NCI-H526 (cell line): Measurements from ENCODE around the gene MAGIX.
"Not testable (repeated sequence)": the region's sequence is repeated elsewhere in the genome, so short reads cannot be mapped to it uniquely, and the experiment has no call there.

Source experiments
- DNase-seq, 2 experiments: peaks; one replicate each; lab custom pipeline; 2025; lab: John Stamatoyannopoulos, UW

Gene MAGIX

DNA sequence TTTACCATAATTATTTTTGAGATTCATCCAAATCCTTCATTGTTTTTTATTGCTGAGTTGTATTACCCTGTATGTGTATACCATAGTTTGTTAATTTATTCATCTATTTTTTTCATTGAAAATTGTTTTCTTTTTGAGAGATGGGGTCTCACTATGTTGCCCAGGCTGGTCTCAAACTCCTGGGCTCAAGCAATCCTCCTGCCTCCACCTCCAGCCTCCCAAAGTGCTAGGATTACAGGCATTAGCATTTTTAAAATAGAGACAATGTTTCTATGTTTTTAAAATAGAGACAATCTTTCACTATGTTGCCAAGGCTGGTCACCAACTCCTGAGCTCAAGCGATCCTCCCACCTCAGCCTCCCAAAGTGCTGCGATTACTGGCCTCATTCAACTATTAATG, 1.6 kb upstream of the MAGIX start:
- DNase-seq, result no peak

DNA sequence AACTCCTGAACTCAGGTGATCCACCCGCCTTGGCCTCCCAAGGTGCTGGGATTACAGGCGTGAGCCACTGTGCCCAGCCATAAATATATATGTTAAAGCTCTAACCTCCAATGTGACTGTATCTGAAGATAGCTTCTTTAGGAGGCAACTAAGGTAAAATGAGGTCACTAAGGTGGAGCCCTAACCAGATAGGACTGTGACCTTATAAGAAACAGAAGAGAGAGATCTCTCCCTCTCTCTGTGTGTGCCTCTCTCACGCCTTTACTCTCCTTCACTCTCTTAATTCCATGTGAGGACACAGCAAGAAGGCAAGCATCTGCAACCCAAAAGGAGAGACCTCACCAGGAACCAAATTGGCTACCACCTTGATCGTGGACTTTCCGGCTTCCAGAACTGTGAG, 926 bp upstream of the MAGIX start:
- DNase-seq, result no peak

DNA sequence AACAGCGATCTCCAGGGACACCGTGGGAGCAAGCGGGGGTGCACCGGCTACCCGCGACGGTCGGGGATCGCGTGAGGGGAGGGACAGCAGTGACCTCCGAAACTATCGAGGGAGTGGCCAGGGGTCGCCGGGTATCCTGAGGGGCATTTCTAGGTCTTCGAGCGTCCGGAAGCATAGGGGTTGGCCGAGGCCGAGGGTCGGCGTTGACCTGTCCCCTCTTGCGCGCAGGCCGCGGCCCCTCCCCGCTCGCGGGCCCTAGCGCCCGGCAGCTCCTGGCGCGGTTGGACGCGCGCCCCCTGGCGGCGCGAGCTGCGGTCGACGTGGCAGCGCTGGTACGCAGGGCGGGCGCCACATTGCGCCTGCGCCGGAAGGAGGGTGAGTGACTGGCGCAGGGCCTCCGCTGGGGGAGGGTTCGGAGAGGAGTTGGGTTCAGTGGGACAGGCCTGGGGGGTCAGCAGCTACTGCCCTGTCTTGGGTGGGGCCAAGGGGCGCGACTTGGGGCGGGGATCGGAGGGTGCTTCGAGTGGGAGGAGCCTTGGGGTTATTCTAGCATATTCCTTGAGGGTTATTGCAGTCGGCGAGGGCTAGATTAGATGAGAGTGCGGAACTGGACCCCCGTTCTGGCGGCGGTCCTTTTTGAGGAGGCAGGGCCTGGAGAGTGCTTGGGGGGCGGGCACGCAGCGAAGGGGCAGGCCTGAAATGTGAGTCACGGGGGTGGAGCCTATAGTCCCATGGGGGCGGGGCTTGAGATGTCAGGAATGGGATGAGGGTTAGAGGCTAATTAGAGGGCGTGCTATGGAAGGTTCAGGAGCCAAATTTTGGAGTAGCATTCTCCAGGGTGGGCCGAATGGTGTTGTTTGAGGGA, 1.2 kb downstream of the MAGIX start:
- peak; percentile 54 to 80 for DNase-seq

DNA sequence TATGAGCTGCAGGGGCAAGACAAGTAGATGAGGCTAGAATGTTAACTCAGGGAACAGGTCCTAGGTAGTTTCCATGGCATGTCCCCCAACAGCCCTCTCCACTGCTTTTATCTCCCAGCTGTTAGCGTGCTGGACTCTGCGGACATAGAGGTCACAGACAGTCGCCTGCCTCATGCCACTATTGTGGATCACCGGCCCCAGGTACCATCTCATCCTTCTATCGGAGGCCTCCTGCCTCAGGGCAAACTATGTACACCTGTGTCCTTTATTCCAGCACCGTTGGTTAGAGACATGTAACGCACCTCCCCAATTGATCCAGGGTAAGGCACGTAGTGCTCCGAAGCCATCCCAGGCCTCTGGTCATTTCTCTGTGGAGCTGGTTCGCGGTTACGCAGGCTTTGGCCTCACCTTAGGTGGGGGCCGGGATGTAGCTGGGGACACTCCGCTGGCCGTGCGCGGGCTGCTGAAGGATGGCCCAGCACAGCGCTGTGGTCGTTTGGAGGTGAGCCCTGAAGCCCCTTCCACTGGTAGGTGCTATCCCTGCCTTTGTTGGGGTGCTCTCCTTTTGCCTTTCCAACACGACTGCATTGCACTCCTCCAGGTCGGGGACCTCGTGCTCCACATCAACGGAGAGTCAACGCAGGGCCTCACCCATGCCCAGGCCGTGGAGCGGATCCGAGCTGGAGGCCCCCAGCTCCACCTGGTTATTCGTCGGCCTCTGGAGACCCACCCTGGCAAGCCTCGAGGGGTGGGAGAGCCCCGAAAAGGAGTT, 2.2 kb downstream of the MAGIX start:
- DNase-seq, result no peak

DNA sequence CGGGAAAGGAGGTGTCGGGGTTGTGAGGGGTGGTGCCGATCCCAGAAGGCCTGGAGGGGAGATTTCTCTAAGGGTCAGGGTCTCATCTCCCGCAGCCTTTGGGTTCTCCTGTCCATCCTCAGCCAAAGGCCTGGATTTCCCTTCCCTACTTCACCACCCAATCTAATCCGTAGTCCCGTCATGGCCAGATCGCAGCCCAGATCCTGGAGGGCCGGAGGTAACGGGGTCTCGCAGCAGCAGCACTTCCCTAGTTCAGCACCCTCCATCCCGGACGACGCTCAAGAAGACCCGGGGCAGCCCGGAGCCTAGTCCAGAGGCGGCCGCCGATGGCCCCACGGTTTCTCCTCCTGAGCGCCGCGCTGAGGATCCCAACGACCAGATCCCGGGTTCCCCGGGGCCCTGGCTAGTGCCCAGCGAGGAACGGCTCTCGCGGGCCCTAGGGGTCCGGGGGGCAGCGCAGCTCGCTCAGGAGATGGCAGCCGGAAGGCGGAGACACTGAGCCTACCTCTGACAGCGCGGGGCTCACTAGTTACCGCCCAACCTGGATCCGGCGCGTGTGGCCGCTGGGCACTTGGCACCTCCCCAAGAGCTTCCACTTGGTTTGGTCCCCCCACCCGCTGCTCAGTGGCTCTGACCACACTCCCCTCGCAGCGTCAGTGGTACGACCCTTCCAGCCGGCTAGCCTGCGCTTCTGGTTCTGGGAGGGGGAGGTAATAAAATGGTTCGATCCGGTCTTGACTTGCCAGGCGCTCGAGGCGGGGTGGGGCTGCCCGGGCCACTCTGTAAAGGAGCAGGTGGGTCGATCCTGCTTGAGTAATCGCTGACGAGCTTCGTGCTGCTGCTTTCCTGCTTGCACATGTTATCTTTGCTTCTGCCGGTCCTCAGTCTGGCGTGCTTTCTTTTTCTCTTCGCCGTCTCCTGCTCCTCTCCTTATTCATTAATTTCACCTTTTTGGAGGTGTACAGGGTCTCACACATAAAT, 3.6 kb downstream of the MAGIX start:
- DNase-seq, result peak; percentile 90 to 96

DNA sequence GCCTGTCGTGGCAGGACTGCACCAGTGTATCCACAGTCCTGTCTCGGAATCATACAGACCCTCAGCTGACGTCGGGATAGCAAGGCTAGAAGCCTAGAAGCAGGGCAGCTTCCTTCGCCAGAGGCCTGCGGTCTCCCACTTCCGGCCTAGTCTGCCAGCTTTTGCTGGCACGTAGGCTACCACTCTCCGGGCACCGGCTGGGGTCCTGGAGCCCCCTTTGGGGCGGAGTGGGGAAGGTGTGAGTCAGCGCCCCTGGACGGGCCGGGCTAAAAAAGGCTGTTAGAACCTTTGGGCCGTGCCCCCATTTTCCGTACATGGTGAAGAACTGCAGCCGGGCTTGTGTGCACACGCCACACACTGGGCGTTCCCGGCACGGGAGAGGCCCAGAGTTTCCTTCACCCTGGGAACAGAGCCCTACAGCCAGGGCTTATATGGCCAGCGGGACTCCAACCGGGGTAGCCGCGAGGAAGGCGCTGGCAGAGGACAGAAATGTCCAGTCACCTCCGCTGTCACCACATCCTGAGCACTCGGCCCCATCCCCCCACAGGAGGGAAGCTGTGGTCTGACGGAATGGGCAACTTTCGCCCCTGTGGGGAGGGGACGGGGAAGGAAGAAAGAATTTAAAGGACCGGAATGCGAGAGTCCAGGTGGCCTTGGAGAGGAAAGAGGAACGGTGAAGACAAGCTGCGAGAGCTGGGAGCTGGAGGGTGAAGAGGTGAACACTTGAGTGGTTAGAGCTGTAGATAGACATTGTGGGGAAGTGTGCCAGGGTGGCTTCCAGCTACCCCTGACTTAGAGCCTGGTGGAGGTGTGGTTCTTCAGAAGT, 4.6 kb downstream of the MAGIX start:
- peak in 1 of 2 experiments; percentile 63 for DNase-seq

DNA sequence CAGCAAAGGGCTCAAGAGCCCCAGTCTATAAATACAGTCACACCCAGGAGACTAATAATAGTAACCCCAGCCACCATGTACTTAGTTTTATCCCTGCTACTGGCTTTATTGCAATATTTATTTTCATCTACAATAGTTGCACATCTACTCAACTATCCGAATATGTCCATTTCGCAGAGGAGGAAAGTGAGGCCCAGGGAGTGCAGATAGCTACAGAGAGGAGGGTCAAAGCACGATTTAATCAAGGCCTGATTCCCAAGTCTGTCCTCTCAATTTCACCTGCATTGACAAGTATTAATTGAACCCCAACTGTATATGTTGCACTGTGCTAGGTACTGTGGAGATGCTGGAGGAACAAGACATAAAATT, 5.2 kb downstream of the MAGIX start:
- DNase-seq, result no peak

- DNase-seq, result peak in 1 of 2 experiments; percentile 43
Measured at GRCh38 chrX:49171752-49172279, 9.3 kb downstream of the MAGIX start, which contains the start of gene PLP2. Gene PLP2 (plus strand): TSS chrX:49171898. CDS start chrX:49172001, 103 bp downstream.

DNA sequence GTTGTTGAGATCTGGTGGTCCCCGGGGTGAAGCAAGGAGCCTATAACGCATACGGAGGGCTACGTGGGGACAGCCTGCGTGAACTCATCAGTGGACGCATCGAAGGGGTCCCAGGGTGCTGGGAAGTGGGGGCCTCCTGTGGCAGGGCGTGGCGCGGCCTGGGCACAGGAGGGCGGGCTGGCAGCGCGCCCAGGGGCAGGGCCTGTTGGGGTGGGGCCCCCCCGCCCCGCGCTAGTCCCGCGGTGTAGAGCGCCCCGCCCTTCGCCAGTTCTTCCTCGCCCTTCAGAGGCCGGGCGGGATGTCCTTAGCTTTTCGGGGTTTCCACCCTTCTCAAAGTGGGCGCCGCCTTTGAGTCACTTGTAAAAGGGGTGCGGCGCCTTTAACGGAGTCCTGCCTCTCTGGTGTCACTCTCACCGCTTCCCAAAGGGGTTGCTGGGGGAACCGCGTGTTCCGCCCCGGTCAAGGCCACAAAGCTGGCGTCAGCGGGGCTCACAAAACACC, 9.8 kb downstream of the MAGIX start:
- DNase-seq, result peak in 1 of 2 experiments; percentile 67

GRCh38 chrX:49173544-49173943, 11.0 kb downstream of the MAGIX start:
- DNase-seq, result not testable (repeated sequence)

- DNase-seq, result no peak
Measured at GRCh38 chrX:49174723-49175122, 12.2 kb downstream of the MAGIX start.

DNA sequence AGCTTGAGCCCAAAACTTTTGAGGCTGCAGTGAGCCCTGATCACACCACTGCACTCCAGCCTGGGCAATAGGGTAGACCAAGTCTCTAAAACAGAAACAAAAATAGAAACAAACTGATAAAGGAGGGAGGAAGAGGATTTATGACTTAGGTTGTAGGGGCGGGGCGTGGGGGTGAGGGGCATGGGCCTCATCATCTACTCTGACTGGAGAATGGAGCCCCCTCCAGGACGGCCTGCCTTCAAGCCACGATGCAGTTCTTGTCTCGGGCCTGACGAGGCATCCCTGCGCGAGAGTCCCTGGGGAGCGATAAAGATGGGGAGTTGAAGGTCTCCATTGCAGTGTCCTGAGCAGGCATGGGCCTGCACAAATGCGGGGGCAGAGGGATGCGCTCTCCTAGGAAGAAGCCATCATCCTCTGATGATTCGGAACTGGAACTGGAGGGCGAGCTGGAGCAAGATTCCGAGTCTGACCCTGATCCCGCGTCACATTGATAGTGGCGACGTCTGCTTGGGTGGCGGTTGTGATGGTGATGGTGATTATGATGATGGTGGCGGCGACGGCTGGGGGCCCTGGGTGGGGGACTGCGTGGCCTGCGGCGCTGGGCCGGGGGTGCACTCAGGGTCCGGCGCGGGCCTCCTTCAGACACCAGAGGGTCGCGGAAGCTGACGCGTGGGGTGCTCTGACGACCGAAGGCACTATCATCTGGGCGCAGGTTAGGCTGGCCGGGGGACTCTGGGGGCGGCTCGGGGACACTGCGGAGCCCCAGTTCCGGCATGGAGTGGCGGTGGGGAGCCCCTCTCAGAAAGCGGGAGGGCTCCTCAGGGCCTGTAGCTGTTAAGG, 13.1 kb downstream of the MAGIX start:
- DNase-seq, result peak in 1 of 2 experiments; percentile 22

DNA sequence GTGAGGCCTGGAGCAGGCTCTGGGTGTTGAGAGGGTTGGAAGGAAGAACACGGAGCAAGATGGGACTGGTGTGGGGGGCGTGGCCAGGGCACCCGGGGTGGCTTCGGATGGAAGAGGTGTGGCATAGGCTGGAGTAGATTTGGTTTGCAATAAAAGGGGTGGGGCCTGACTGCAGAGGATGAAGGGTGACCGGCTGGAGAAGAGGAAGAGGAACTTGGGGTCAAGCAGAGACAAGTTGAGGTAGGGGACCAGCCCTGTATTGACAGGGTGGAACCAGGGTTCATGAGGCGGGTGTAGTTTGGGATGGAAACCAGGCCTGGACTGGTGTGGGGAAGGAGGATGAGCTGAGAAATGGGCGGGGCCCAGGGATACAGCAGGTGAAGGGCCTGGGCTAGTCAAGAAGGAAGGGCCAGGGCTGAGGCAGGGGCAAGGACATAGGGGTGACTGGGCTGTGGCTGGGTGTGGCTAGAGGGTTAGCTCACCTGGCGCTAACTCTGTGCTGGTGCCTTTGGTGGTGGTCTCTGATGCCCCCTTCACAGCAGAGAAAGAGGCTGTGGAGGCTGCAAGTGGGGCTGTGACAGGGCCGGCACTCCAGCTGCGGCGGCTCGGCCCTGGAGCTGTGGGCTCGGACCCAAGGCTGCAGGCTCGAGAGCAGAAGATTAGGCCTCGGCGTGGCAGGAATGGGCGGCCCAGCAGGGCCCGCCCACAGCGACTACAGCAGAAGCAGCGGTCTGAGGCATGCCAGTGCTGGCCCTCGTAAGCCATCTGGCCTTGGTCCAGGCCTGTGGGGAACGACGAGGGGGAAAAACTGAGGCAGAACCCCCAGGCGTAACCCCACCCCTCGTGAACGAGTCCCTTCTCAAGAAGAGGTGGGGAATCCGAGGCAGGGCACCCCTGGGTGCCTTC, 14.1 kb downstream of the MAGIX start:
- no peak for DNase-seq

- DNase-seq, result no peak
Measured at GRCh38 chrX:49177338-49177833, 14.8 kb downstream of the MAGIX start.

- no peak for DNase-seq
Measured at GRCh38 chrX:49177873-49178480, 15.4 kb downstream of the MAGIX start.

- DNase-seq, result no peak
Measured at GRCh38 chrX:49178537-49178936, 16.0 kb downstream of the MAGIX start.

DNA sequence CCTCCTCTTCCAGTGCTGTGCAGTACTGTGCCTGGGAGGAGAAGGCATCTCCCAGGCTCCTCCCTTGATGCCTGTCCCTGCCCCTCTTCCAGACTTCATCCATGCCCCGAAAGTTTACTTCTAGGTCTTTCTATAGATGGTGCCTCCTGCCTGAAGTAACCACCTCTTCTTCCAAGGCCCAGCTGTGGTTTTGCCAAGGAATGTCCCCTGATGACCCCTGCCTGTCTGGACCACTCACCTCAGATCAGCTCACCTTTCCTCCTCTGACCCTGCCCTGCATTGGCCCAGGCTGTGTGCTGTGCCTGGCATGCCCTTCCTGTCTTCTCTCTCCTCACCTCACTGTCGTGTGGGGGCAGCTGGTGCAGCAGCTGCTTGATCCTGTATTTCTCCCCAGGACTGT, 16.8 kb downstream of the MAGIX start:
- no peak for DNase-seq
